WERI-Rb-1 (cell line): ENCODE results near the gene RALBP1.
"Not testable (repeated sequence)": the region's sequence is repeated elsewhere in the genome, so short reads cannot be mapped to it uniquely, and the experiment has no call there.

Experiments used
- DNase-seq: peaks from one replicate; pipeline ENCODE4 v3.0.0-alpha.2; 2020
- H3K27ac ChIP-seq: fragments of 250-450 bp; sonication (Bioruptor Pico); 2 replicates; pipeline ENCODE4 v1.5.1; 2020; ENCODE audit warnings: mild to moderate bottlenecking, moderate library complexity
- H3K27me3 ChIP-seq: fragments of 250-450 bp; sonication (Bioruptor Pico); 2 replicates; pipeline ENCODE4 v1.5.1; 2021; ENCODE audit warnings: mild to moderate bottlenecking, low read depth, moderate library complexity; ENCODE audit not compliant: insufficient read depth, severe bottlenecking
- H3K36me3 ChIP-seq: fragments of 250-450 bp; sonication (Bioruptor Pico); 2 replicates; pipeline ENCODE4 v1.5.1; 2020; ENCODE audit warnings: mild to moderate bottlenecking, moderate library complexity
- H3K4me3 ChIP-seq: 2 replicates; pipeline ENCODE4 v1.5.1; 2011; ENCODE audit warnings: low read depth, mild to moderate bottlenecking, control low read depth, low read length
- H3K9me3 ChIP-seq: fragments of 250-450 bp; sonication (Bioruptor Pico); 2 replicates; pipeline ENCODE4 v1.5.1; 2021; ENCODE audit warnings: mild to moderate bottlenecking, moderate library complexity; ENCODE audit not compliant: severe bottlenecking
- TF ChIP-seq, protein P1 (sequence below): IDR thresholded peaks from 2 replicates; pipeline ENCODE4 v1.5.1; 2011; ENCODE audit warnings: low read depth, mild to moderate bottlenecking, control low read depth, inconsistent platforms, low read length

RALBP1 gene

DNA sequence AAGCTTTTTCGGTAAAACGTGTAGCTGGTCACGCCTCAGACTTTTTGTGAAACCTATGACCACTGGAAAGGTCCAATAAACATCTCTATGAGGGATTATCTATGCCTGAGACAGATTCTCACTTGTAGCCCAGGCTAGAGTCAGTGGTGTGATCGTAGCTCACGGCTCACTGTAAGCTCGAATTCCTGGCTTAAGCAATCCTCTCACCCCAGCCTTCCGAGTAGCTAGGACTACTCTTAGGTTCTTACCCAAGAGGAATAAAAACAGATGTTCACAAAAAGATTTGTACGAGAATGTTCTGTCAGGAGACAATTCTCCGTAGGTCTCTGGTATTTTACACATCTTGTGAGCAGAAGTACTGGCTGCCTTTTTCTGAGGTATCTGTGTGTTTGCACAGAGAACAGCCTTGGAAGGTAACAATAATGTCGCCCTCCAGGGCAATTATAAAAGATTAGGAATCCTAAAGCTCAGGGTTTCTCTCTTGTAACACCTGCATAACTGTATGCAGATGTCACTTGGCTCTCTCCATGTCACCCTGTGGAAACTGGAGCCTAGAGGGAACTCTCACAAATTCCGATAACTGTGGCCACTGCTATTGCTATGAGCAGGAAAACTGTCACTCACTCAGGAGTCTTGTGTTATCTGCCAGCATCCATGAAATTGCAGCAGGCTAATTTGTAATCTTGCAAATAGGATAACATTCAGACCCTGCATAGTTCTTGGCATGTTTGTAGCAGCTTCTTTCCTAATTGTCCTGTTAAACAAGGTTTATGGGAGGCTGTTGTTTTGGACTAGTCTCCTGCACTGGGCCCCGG lies 25.5 kb upstream of the RALBP1 start:
- H3K4me3 ChIP-seq = no peak overlapping the region
- TF ChIP-seq, protein P1, sequence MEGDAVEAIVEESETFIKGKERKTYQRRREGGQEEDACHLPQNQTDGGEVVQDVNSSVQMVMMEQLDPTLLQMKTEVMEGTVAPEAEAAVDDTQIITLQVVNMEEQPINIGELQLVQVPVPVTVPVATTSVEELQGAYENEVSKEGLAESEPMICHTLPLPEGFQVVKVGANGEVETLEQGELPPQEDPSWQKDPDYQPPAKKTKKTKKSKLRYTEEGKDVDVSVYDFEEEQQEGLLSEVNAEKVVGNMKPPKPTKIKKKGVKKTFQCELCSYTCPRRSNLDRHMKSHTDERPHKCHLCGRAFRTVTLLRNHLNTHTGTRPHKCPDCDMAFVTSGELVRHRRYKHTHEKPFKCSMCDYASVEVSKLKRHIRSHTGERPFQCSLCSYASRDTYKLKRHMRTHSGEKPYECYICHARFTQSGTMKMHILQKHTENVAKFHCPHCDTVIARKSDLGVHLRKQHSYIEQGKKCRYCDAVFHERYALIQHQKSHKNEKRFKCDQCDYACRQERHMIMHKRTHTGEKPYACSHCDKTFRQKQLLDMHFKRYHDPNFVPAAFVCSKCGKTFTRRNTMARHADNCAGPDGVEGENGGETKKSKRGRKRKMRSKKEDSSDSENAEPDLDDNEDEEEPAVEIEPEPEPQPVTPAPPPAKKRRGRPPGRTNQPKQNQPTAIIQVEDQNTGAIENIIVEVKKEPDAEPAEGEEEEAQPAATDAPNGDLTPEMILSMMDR = no peak
- DNase-seq = peak; percentile 11
- no peaks in the 10 kb centered on the region for H3K36me3 ChIP-seq
- H3K27ac ChIP-seq = no peak overlapping the region
- H3K27me3 ChIP-seq = no peaks in the 10 kb centered on the region
- H3K9me3 ChIP-seq = peaks cover 9% of the 10 kb centered on the region

DNA sequence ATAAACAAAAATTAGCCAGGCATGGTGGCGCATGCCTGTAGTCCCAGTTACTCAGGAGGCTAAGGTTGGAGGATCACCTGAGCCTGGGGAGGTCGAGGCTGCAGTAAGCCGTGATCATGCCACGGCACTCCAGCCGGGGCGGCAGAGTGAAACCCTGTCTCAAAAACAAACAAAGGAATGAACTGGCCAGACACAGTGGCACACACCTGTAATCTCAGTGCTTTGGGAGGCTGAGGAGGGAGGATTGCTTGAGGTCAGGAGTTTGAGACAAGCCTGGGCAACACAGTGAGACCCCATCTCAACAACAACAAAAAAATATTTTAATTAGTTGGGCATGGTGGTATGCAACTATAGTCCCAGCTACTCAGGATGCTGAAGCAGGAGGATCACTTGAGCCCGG lies 24.4 kb upstream of the RALBP1 start:
- not testable (repeated sequence) for DNase-seq, H3K9me3 ChIP-seq, H3K27ac ChIP-seq, H3K36me3 ChIP-seq, H3K27me3 ChIP-seq, H3K4me3 ChIP-seq

DNA sequence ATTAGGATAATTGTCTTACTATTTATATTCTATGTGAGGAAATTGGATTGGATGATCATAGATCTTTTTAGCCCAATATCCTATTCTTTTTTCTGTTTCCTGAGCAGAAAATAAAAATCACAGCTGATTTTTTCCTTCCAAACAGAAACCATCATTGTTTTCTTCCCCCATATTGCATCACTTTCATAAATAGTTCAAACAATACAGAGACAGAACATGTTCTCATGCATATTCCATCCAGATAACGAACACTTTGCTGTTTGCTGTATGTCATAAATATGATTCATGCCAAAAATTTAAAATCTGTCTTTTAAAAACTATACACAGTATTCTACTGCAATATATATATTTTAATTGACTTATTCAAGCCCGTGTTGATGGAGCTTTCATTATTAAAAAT lies 22.0 kb upstream of the RALBP1 start:
- Histone ChIP-seq H3K9me3 (peaks cover 3% of the 10 kb centered on the region), H3K27ac (no peak overlapping the region)
- TF ChIP-seq, protein P1 = no peak

DNA sequence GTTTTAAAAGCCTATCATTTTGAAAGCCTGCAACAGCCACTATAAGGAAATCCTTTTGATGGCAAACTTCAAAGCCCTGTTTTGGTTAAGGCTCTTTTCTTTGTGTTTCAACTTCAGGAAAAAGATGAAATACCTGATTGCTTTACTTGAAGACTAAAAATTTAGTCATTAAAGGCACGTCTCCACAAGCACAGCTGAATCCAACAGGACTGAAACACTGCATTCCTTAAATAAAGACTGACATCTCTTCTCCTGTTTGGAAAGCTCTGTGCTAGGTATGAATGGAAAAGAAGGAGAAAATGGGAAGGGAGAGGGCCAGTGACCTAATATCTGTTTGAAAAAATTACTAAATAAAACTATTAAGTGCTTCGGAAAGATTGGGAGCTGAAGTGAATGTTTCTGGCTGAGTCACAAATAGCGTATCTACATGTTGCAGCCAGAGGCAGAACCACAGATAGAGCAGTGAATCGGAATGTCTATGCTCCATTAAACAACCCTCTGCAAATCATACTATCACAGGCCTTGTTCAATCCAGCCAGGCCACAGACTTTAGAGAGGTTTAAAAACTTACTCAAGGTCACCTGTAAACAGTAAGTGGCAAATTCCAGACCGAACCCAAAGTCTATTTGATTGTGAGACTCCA lies 21.1 kb upstream of the RALBP1 start:
- Histone ChIP-seq H3K27ac (no peak overlapping the region), H3K9me3 (peaks cover 3% of the 10 kb centered on the region), H3K4me3 (no peak overlapping the region), H3K36me3 (no peaks in the 10 kb centered on the region), H3K27me3 (no peaks in the 10 kb centered on the region)
- DNase-seq = no peak
- TF ChIP-seq, protein P1 = no peak

More for the DNA sequence above, 22.0 kb upstream of the RALBP1 start:
- no peak overlapping the region for H3K4me3 ChIP-seq
- H3K27me3 ChIP-seq = no peaks in the 10 kb centered on the region
- no peaks in the 10 kb centered on the region for H3K36me3 ChIP-seq
- no peak for DNase-seq

DNA sequence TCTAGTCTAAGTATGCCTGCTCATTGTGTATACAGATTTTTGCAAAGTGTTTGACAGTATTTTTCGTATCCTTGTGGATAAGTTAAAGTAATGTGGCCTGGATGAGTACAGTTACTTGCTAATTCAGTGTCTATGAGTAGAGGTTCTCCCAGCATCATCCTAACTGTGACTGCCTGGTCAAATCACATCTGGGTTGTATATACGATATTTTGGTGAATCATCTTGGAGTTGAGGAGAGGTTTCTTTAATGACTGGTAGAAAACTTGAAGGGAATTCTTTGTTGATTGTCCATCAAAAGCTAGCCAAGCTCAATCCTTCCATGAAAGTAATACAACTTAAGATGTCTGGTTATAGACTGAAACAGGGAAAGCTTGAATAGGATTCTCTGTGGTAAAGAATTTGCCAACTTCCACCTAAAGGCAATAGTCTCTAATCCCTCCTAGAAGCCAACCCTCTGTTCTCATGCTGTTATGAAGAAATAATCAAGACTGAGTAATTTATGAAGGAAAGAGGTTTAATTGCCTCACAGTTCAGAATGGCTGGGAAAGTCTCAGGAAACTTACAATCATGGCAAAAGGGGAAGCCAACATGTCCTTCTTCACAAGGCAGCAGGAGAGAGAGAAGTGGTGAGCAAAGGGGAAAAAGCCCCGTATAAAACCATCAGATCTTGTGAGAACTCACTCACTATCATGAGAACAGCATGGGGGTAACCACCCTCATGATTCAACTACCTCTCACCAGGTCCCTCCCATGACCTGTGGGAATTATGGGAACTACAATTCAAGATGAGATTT lies 19.4 kb upstream of the RALBP1 start:
- H3K9me3 ChIP-seq = peaks cover 3% of the 10 kb centered on the region
- H3K36me3 ChIP-seq = no peaks in the 10 kb centered on the region
- DNase-seq = no peak
- H3K27ac ChIP-seq = no peak overlapping the region
- TF ChIP-seq, protein P1 = no peak
- H3K4me3 ChIP-seq = no peak overlapping the region
- no peaks in the 10 kb centered on the region for H3K27me3 ChIP-seq

DNA sequence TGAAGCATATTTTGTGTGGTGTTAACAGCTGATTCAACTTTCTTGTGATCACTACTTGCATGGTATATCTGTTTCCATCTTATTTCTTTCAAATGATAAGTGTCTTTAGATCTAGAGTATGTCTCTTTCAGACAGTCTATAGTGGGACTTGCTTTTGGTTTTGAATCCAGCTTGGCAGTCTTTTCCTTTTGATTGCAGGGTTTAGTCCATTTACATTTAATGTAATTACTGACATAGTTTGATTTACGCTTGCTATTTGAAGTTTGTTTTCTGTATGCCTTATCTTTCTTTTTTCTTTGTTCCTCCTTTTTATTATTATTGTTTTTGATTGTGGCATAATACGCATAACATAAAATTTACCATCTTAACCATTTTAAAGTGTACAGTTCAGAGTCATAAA lies 9.2 kb upstream of the RALBP1 start:
- no peak overlapping the region for H3K27ac ChIP-seq
- TF ChIP-seq, protein P1 = no peak
- H3K4me3 ChIP-seq = no peak overlapping the region
- H3K9me3 ChIP-seq = peaks cover 2% of the 10 kb centered on the region
- H3K27me3 ChIP-seq = no peaks in the 10 kb centered on the region
- no peak for DNase-seq
- no peaks in the 10 kb centered on the region for H3K36me3 ChIP-seq
